ENCODE data around the gene C1D. TPM values are rescaled to one million over a fixed set of nuclear protein-coding genes. Genes with fewer than 3 reads are reported as not detected.

Gene C1D
- total RNA-seq, 4 donors from 2014 or later = 40.6 to 67.9 (median 48.2) TPM

GRCh38 chr2:68018727-68019126, 44.1 kb downstream of the C1D start:
- H3K36me3 ChIP-seq = no peaks in the 10 kb centered on the region
- WGBS, 2 donors = 88 to 91% methylated on average over 4 of the region's 4 CpGs
- no peak for DNase-seq
- intact Hi-C loops (cut with DNase I) = no loop called here
- H3K27ac ChIP-seq = no peak overlapping the region
- H3K9me3 ChIP-seq = no peaks in the 10 kb centered on the region
- no peak for TF ChIP-seq POLR2A (IDR thresholded peaks at IDR 0.05)
- TF ChIP-seq, protein P1, sequence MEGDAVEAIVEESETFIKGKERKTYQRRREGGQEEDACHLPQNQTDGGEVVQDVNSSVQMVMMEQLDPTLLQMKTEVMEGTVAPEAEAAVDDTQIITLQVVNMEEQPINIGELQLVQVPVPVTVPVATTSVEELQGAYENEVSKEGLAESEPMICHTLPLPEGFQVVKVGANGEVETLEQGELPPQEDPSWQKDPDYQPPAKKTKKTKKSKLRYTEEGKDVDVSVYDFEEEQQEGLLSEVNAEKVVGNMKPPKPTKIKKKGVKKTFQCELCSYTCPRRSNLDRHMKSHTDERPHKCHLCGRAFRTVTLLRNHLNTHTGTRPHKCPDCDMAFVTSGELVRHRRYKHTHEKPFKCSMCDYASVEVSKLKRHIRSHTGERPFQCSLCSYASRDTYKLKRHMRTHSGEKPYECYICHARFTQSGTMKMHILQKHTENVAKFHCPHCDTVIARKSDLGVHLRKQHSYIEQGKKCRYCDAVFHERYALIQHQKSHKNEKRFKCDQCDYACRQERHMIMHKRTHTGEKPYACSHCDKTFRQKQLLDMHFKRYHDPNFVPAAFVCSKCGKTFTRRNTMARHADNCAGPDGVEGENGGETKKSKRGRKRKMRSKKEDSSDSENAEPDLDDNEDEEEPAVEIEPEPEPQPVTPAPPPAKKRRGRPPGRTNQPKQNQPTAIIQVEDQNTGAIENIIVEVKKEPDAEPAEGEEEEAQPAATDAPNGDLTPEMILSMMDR (IDR thresholded peaks at IDR 0.05) = no peak
- H3K27me3 ChIP-seq = no peaks in the 10 kb centered on the region
- H3K4me3 ChIP-seq (replicated peaks in 1 of 3) = no peak overlapping the region
- no peaks in the 10 kb centered on the region for H3K4me1 ChIP-seq

DNA sequence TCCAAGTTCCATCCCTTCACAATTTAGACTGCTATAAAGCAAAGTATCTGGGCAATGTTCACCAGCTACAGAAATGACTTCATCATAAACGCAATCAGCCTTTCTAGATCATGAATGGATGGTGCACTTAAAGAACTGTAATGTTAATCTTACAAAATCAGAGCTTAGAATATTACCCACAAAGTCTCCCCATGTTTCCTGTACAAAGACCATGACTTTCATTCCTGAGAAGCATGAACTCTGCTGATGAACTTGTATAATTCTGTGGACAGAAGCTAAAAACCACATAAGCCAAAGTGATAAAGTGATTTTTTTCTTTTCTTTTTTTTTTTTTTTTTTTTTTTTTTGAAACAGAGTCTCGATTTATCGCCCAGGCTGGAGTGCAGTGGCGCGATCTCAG, 53.3 kb downstream of the C1D start:
- TF ChIP-seq, protein P1 (IDR thresholded peaks at IDR 0.05) = no peak
- no peak for TF ChIP-seq POLR2A (IDR thresholded peaks at IDR 0.05)
- no peaks in the 10 kb centered on the region for H3K9me3 ChIP-seq
- H3K27me3 ChIP-seq = no peaks in the 10 kb centered on the region
- no peaks in the 10 kb centered on the region for H3K36me3 ChIP-seq
- intact Hi-C loops (cut with DNase I) = no loop called here
- DNase-seq = no peak
- no peak overlapping the region for H3K4me3 ChIP-seq (replicated peaks in 1 of 3)
- WGBS, 2 donors = 89 to 93% methylated on average over 5 of the region's 5 CpGs
- H3K27ac ChIP-seq = no peak overlapping the region
- H3K4me1 ChIP-seq = no peaks in the 10 kb centered on the region

DNA sequence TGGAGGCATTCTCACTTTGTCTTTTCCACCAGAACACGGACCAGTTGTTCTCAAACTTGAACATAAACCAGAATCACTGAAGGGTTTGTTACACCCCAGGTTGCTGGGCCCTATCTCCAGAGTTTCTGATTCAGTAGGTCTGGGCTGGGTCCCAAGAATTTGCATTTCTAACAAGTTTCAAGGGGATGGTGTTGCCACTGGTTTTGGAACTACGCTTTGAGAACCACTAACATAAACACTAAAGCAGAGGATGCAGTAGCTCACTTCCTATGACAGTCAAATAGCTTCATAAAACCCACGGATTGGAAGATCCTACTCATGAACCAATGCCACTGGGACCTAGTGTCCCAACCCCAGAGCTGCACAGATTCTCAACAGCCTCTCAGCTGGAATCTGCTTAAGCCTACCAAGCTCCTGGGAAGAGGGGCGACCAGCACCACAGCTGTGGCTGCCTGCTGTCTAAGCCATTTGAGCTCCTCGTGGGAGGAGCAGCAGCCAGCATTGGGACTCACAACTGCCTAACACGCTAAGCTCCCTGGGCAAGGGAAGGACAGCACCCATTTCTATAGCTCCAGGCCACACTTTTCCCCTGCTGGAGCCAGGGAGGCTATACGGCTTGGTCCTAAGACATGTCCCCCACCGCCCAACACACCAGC, 62.5 kb downstream of the C1D start:
- Histone ChIP-seq H3K4me3 (replicated peaks in 1 of 3) (no peak overlapping the region), H3K9me3 (no peaks in the 10 kb centered on the region), H3K27ac (no peak overlapping the region), H3K27me3 (no peaks in the 10 kb centered on the region), H3K36me3 (no peaks in the 10 kb centered on the region), H3K4me1 (no peaks in the 10 kb centered on the region)
- no peak for DNase-seq
- 83 to 88% methylated on average over 7 to 8 of the region's 8 CpGs for WGBS, 2 donors
- intact Hi-C loops (cut with DNase I) = no loop called here
- no peak for TF ChIP-seq POLR2A (IDR thresholded peaks at IDR 0.05)
- TF ChIP-seq, protein P1 (IDR thresholded peaks at IDR 0.05) = no peak

GRCh38 chr2:67999332-67999731, 63.5 kb downstream of the C1D start:
- no peak overlapping the region for H3K27ac ChIP-seq
- TF ChIP-seq, protein P1 (IDR thresholded peaks at IDR 0.05) = no peak
- TF ChIP-seq POLR2A (IDR thresholded peaks at IDR 0.05) = no peak
- no peak for DNase-seq
- H3K9me3 ChIP-seq = no peaks in the 10 kb centered on the region
- intact Hi-C loops (cut with DNase I) = no loop called here
- 91 to 93% methylated on average over 3 of the region's 3 CpGs for WGBS, 2 donors
- H3K36me3 ChIP-seq = no peaks in the 10 kb centered on the region
- H3K27me3 ChIP-seq = no peaks in the 10 kb centered on the region
- H3K4me1 ChIP-seq = no peaks in the 10 kb centered on the region
- no peak overlapping the region for H3K4me3 ChIP-seq (replicated peaks in 1 of 3)

DNA sequence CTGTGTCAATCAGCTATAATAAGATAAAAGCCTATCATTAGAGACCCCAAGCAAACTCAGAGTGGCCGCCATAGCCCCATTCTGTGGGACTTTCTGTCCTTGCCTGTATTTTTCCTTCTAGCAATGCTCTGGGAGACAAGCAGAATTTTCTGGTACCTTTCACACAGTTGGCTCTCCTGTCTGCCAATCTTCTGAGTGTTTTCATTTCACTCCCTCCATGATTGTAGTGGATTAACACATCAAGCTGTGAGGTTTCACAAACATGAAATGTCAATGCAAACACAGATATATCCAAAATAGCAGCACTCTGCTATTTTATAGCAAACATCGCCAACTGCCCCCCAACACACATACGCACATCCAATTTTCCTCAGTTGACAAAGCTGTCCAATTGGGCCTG, 64.9 kb downstream of the C1D start:
- no peak overlapping the region for H3K27ac ChIP-seq
- TF ChIP-seq POLR2A (IDR thresholded peaks at IDR 0.05) = no peak
- no peaks in the 10 kb centered on the region for H3K4me1 ChIP-seq
- no peak for DNase-seq
- no peaks in the 10 kb centered on the region for H3K9me3 ChIP-seq
- H3K4me3 ChIP-seq (replicated peaks in 1 of 3) = no peak overlapping the region
- H3K27me3 ChIP-seq = no peaks in the 10 kb centered on the region
- 97 to 98% methylated on average over 3 of the region's 3 CpGs for WGBS, 2 donors
- intact Hi-C loops (cut with DNase I) = no loop called here
- no peaks in the 10 kb centered on the region for H3K36me3 ChIP-seq

Data from thyroid gland (tissue), 4 donors.